Smooth muscle cell (in vitro differentiated cells): ENCODE measurements around the gene CUBN. TPM values are rescaled to one million over a fixed set of nuclear protein-coding genes. Genes with fewer than 3 reads are reported as not detected.

ENCODE experiments used
- DNase-seq: peaks from one replicate; lab custom pipeline; 2025; ENCODE audit not compliant: unreplicated experiment; lab: John Stamatoyannopoulos, UW
- H2AFZ ChIP-seq: fragments of 200-600 bp; sonication (generic); 2 replicates; pipeline ENCODE4 v1.6.0; 2016; ENCODE audit warnings: antibody characterized with exemption, low read depth, mild to moderate bottlenecking
- H3F3A ChIP-seq: fragments of 200-600 bp; sonication (generic); 2 replicates; pipeline ENCODE4 v1.6.0; 2017; ENCODE audit warnings: antibody characterized with exemption, low read depth
- H3K27ac ChIP-seq: fragments of 200-600 bp; sonication (generic); 2 replicates; pipeline ENCODE4 v1.5.1; 2016; ENCODE audit warnings: low read depth, mild to moderate bottlenecking
- H3K27me3 ChIP-seq: fragments of 200-600 bp; sonication (generic); 2 replicates; pipeline ENCODE4 v1.6.1; 2016; ENCODE audit warnings: low read depth, mild to moderate bottlenecking
- H3K36me3 ChIP-seq: fragments of 200-600 bp; sonication (generic); 2 replicates; pipeline ENCODE4 v1.5.1; 2016; ENCODE audit warnings: low read depth
- H3K4me1 ChIP-seq: fragments of 200-600 bp; sonication (generic); 2 replicates; pipeline ENCODE4 v1.5.1; 2016; ENCODE audit warnings: low read depth
- H3K4me2 ChIP-seq: fragments of 200-600 bp; sonication (generic); 2 replicates; pipeline ENCODE4 v1.6.0; 2016; ENCODE audit warnings: mild to moderate bottlenecking
- H3K4me3 ChIP-seq: fragments of 200-600 bp; sonication (generic); 2 replicates; pipeline ENCODE4 v1.5.1; 2016; ENCODE audit warnings: mild to moderate bottlenecking
- H3K79me2 ChIP-seq: fragments of 200-600 bp; sonication (generic); 2 replicates; pipeline ENCODE4 v1.6.0; 2016; ENCODE audit warnings: low read depth, mild to moderate bottlenecking
- H3K9ac ChIP-seq: fragments of 200-600 bp; sonication (generic); 2 replicates; pipeline ENCODE4 v1.6.0; 2016; ENCODE audit warnings: low read depth
- H3K9me3 ChIP-seq: fragments of 200-600 bp; sonication (generic); replicated peaks from 2 replicates; pipeline ENCODE4 v1.5.1; 2016; ENCODE audit warnings: low read depth
- H4K20me1 ChIP-seq: fragments of 200-600 bp; sonication (generic); 2 replicates; pipeline ENCODE4 v1.6.0; 2016; ENCODE audit warnings: low read depth
- CTCF ChIP-seq: fragments of 200-600 bp; sonication (generic); IDR thresholded peaks from 2 replicates; pipeline ENCODE4 v1.5.1; 2017; ENCODE audit warnings: borderline replicate concordance, mild to moderate bottlenecking, antibody characterized with exemption; ENCODE audit not compliant: insufficient read depth, poor library complexity, severe bottlenecking
- WGBS: methylation state at CpG from one replicate; pipeline ENCODE4 v1.1.7; 2016; ENCODE audit warnings: low lambda C conversion rate; 5-methylcytosine and 5-hydroxymethylcytosine counted together
- polyA plus RNA-seq: library from polyadenylated mRNA; unstranded; fragments of >200 nt; fragmentation: Nextera tagmentation; extraction: Ambion mirVana; gene quantifications from 2 replicates; pipeline ENCODE4 v1.2.1, GENCODE V29; 2016
- total RNA-seq: library from RNA; depleted of rRNA; stranded (reverse); fragments of >200 nt; gene quantifications from 2 replicates; pipeline ENCODE4 v1.2.3, GENCODE V29; 2014

The CUBN gene
- total and polyA plus RNA-seq, 2 experiments from 2014 or later = 0.62 to 4.7 TPM

- no peak for TF ChIP-seq CTCF
- H3K4me2 ChIP-seq = no peak overlapping the region
- H3K9ac ChIP-seq = no peak overlapping the region
- H3K4me3 ChIP-seq = no peak overlapping the region
- H3K9me3 ChIP-seq = no peaks in the 10 kb centered on the region
- WGBS = 92% methylated on average over 3 of the region's 3 CpGs
- no peaks in the 10 kb centered on the region for H3F3A ChIP-seq
- no peaks in the 10 kb centered on the region for H4K20me1 ChIP-seq
- no peaks in the 10 kb centered on the region for H3K4me1 ChIP-seq
- no peaks in the 10 kb centered on the region for H3K27me3 ChIP-seq
- H3K36me3 ChIP-seq = no peaks in the 10 kb centered on the region
- H3K79me2 ChIP-seq = no peaks in the 10 kb centered on the region
- H3K27ac ChIP-seq = no peak overlapping the region
- DNase-seq = no peak
- H2AFZ ChIP-seq = no peak overlapping the region
Measured at GRCh38 chr10:16923726-16924125, 205.9 kb downstream of the CUBN start.

GRCh38 chr10:16923309-16923708, 206.3 kb downstream of the CUBN start:
- Histone ChIP-seq H2AFZ (no peak overlapping the region), H3K79me2 (no peaks in the 10 kb centered on the region), H4K20me1 (no peaks in the 10 kb centered on the region), H3K27me3 (no peaks in the 10 kb centered on the region), H3K27ac (no peak overlapping the region), H3K9me3 (no peaks in the 10 kb centered on the region), H3K4me2 (no peak overlapping the region), H3K4me3 (no peak overlapping the region), H3K4me1 (no peaks in the 10 kb centered on the region), H3F3A (no peaks in the 10 kb centered on the region), H3K9ac (no peak overlapping the region), H3K36me3 (no peaks in the 10 kb centered on the region)
- 71% methylated on average over 2 of the region's 2 CpGs for WGBS
- no peak for TF ChIP-seq CTCF
- DNase-seq = no peak

- H3K36me3 ChIP-seq = no peaks in the 10 kb centered on the region
- H3K4me1 ChIP-seq = no peaks in the 10 kb centered on the region
- 61% methylated on average over 9 of the region's 9 CpGs for WGBS
- H3K27ac ChIP-seq = no peak overlapping the region
- TF ChIP-seq CTCF = no peak
- H3F3A ChIP-seq = no peaks in the 10 kb centered on the region
- H3K4me3 ChIP-seq = no peak overlapping the region
- no peak overlapping the region for H3K9ac ChIP-seq
- peak overlapping the region; percentile 27 for H3K4me2 ChIP-seq
- no peaks in the 10 kb centered on the region for H3K27me3 ChIP-seq
- H2AFZ ChIP-seq = peak overlapping the region; percentile 14
- H3K9me3 ChIP-seq = no peaks in the 10 kb centered on the region
- DNase-seq = no peak
- no peaks in the 10 kb centered on the region for H4K20me1 ChIP-seq
- H3K79me2 ChIP-seq = no peaks in the 10 kb centered on the region
Measured at GRCh38 chr10:16919121-16919982, 210.3 kb downstream of the CUBN start.

- Histone ChIP-seq H3K27ac (no peak overlapping the region), H3K27me3 (no peaks in the 10 kb centered on the region), H3K4me2 (no peak overlapping the region), H2AFZ (no peak overlapping the region), H3K4me1 (no peaks in the 10 kb centered on the region), H3K79me2 (no peaks in the 10 kb centered on the region), H3K36me3 (no peaks in the 10 kb centered on the region), H4K20me1 (no peaks in the 10 kb centered on the region), H3K9me3 (no peaks in the 10 kb centered on the region), H3K9ac (no peak overlapping the region), H3F3A (no peaks in the 10 kb centered on the region), H3K4me3 (no peak overlapping the region)
- no peak for DNase-seq
- TF ChIP-seq CTCF = peak; percentile 9
- 95% methylated on average over 6 of the region's 6 CpGs for WGBS
Measured at GRCh38 chr10:16916496-16916895, 213.1 kb downstream of the CUBN start.
